Measurements from ENCODE around the gene BPIFB6.

BPIFB6 gene

DNA sequence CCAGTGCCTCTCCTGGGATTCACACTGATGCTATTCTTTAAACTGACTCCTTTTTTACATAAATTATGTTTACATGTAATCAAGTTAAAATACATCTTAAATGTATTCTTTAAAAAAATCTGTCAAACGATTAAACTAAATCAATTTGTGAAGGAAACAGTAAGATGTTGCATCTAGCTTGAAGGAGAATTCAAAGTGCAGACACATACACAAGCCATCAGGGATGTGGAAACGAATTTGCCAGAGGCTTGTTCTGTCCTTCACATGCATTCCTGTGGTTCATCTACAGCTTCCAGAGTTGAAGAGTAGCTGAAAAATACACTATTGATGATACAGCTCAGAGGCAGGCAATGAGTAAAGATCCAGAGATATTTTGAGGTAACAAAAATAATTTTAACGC, 15.0 kb downstream of the BPIFB6 start:
- Histone ChIP-seq H3K9me3 (ENCODE audit: control insufficient read depth, low read depth, low read length) (no peaks in the 10 kb centered on the region), H3K27ac (ENCODE audit: low read length) (no peak overlapping the region), H3K4me3 (ENCODE audit: low read length) (no peak overlapping the region), H3K4me1 (ENCODE audit: control insufficient read depth, low read depth, low read length) (no peaks in the 10 kb centered on the region), H3K36me3 (ENCODE audit: control insufficient read depth, low read depth, low read length) (no peaks in the 10 kb centered on the region), H3K9ac (ENCODE audit: low read length) (no peak overlapping the region), H3K27me3 (ENCODE audit: control insufficient read depth, insufficient read depth, low read length) (no peaks in the 10 kb centered on the region)

DNA sequence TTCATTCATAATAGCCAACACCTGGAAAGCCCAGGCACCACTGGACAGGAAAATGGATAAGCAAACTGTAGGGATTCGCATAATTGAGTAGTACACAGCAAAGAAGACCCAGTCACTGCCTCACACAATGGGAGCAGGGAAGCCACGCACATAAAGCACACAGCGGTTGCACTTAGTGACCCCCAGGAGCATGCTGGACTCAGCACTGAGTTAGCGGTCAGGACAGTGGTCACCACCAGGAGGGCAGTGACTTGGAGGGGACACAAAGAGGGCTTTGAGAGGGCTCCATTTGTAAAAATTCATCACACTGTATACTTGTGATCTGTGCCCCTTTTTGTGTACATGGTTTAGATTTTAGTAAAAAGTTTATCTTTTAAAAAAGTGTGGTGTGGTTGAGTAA, 19.9 kb downstream of the BPIFB6 start:
- Histone ChIP-seq H3K27ac (ENCODE audit: low read length) (no peak overlapping the region), H3K9me3 (ENCODE audit: control insufficient read depth, low read depth, low read length) (no peaks in the 10 kb centered on the region), H3K9ac (ENCODE audit: low read length) (no peak overlapping the region), H3K27me3 (ENCODE audit: control insufficient read depth, insufficient read depth, low read length) (no peaks in the 10 kb centered on the region), H3K4me3 (ENCODE audit: low read length) (no peak overlapping the region), H3K4me1 (ENCODE audit: control insufficient read depth, low read depth, low read length) (no peaks in the 10 kb centered on the region), H3K36me3 (ENCODE audit: control insufficient read depth, low read depth, low read length) (no peaks in the 10 kb centered on the region)

DNA sequence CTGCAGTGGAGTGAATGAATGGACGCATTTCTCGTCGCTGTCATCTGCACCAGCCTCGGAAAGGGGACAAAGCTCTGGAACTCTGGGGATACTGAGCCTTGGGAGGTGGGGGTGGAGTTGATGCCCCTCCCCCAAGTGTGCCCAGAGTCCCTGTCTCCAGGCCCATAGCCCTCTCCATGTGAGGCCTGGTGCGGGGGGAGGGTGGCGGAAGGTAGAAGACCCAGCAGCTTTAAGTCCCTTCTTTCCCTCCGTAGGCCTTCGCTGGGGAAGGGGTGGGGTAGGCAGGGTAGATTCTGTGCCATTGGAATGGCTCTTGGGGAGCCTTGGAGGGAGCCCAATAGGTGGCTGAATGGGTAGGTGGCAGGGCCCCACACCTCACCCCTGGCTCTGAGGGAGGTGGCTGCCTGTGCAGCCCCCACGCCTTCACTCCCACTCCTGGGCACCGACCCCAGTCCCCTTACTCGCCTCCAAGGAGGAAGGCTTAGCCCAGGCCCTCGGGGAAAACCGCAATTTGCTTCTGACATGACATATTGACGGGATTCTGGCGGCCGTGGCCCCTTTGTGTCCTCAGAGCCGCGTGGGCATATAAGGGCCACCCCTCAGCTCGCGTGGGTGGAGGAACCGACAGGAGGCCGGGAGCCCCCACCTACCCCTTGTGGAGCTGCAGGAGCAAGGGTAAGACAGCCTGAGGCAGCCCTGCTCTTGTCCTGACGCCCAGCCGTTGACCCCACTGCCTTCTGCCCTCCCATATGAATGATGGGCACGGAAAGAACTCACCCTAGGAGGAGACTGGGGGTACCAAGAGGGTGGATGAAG, 22.1 kb downstream of the BPIFB6 start, which contains the start of gene BPIFB3:
BPIFB3 (plus strand) TSS at position 613 of the 816 bp plus-strand sequence. CDS start 1,533 bp downstream, outside the sequence.
- H3K36me3 ChIP-seq (ENCODE audit: control insufficient read depth, low read depth, low read length): no peaks in the 10 kb centered on the region
- H3K27ac ChIP-seq (ENCODE audit: low read length): no peak within 1 kb of the TSS
- no peaks in the 10 kb centered on the region for H3K4me1 ChIP-seq (ENCODE audit: control insufficient read depth, low read depth, low read length)
- H3K27me3 ChIP-seq (ENCODE audit: control insufficient read depth, insufficient read depth, low read length): no peaks in the 10 kb centered on the region
- no peaks in the 10 kb centered on the region for H3K9me3 ChIP-seq (ENCODE audit: control insufficient read depth, low read depth, low read length)
- H3K9ac ChIP-seq (ENCODE audit: low read length): no peak within 1 kb of the TSS
- no peak within 1 kb of the TSS for H3K4me3 ChIP-seq (ENCODE audit: low read length)

DNA sequence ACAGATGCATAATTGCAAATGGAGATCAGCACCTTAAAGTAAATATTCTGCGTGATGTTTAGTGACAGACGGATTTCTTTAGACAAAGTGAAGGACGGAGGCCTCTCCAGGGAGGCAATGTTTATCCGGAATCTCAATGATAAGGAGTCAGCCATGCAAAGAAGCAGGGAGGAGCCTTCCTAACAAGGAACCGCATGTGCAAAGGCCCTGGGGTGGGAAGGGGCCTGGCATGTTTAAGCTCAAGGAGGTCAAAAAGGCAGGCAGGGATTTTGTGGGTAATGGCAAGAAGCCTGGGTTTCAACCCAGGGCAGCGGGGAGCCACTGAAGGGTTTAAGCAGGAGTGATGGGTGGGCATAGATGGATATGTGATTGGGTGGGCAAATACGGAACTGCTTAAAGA, 22.9 kb downstream of the BPIFB6 start:
- Histone ChIP-seq H3K4me3 (ENCODE audit: low read length) (no peak overlapping the region), H3K27me3 (ENCODE audit: control insufficient read depth, insufficient read depth, low read length) (no peaks in the 10 kb centered on the region), H3K36me3 (ENCODE audit: control insufficient read depth, low read depth, low read length) (no peaks in the 10 kb centered on the region), H3K4me1 (ENCODE audit: control insufficient read depth, low read depth, low read length) (no peaks in the 10 kb centered on the region), H3K9me3 (ENCODE audit: control insufficient read depth, low read depth, low read length) (no peaks in the 10 kb centered on the region), H3K27ac (ENCODE audit: low read length) (no peak overlapping the region), H3K9ac (ENCODE audit: low read length) (no peak overlapping the region)

DNA sequence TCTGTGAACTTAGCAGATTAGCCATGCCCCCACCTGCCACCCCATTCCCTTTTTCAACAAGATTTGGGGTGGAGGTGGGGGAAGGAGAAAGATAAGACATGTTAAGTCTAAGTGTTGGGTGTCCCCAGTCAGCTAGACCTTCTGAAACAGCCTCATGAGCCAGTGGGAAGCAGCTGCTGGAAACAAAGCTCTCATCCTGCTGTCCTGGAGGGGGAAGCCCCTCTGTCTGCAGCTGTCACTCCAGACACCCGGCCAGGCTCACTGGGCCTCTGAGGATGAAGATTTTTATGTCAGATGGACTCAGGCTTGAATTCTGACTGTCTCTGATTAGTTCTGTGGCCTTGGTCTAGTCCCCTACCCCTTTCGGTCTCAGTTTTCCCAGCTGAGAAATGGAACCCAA, 23.3 kb downstream of the BPIFB6 start:
- Histone ChIP-seq H3K9me3 (ENCODE audit: control insufficient read depth, low read depth, low read length) (no peaks in the 10 kb centered on the region), H3K4me3 (ENCODE audit: low read length) (no peak overlapping the region), H3K36me3 (ENCODE audit: control insufficient read depth, low read depth, low read length) (no peaks in the 10 kb centered on the region), H3K9ac (ENCODE audit: low read length) (no peak overlapping the region), H3K27ac (ENCODE audit: low read length) (no peak overlapping the region), H3K27me3 (ENCODE audit: control insufficient read depth, insufficient read depth, low read length) (no peaks in the 10 kb centered on the region), H3K4me1 (ENCODE audit: control insufficient read depth, low read depth, low read length) (no peaks in the 10 kb centered on the region)

DNA sequence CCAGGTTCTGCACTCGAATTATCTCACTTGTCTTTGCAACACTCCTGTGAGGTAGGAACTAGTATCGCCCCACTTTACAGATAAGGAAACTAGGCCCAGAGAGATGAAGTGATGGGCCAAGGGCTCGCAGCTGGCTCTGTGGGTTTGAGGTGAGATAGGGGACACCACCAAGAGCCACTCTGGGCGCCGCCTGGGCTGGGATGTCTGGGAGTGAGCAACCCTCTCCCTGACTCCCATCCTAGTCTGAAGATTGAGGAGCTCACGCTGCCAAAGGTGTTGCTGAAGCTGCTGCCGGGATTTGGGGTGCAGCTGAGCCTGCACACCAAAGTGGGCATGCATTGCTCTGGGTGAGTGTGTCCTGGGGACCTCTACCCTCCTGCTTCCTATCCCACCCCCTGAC, 27.7 kb downstream of the BPIFB6 start:
- no peaks in the 10 kb centered on the region for H3K4me1 ChIP-seq (ENCODE audit: control insufficient read depth, low read depth, low read length)
- H3K4me3 ChIP-seq (ENCODE audit: low read length): no peak overlapping the region
- H3K27me3 ChIP-seq (ENCODE audit: control insufficient read depth, insufficient read depth, low read length): no peaks in the 10 kb centered on the region
- H3K36me3 ChIP-seq (ENCODE audit: control insufficient read depth, low read depth, low read length): no peaks in the 10 kb centered on the region
- no peaks in the 10 kb centered on the region for H3K9me3 ChIP-seq (ENCODE audit: control insufficient read depth, low read depth, low read length)
- no peak overlapping the region for H3K9ac ChIP-seq (ENCODE audit: low read length)
- no peak overlapping the region for H3K27ac ChIP-seq (ENCODE audit: low read length)

DNA sequence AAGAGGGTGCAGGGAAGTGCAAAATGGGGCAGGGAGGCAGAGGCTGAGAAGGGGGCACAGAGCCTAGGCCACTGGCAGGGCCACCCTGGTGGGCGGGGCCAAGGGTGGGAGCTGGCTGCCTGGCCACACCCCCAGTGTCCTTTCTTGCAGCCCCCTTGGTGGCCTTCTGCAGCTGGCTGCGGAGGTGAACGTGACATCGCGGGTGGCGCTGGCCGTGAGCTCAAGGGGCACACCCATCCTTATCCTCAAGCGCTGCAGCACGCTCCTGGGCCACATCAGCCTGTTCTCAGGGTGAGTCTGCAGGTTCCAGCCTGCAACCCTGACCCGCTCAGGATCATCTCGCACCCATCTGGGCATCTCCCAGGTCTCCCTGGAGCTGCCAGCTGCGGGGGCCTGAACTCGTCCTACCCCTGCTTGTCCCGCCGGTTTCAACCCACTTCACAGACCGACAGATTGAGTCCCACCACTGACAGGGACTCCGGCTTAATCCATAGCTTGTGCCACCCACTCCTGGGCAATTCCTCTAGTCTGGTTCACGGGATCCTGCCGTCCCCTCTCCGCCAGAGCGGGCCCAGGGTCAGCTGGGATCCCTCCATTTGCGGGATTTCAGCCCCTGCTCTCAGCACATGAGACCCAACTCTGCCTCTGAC, 28.4 kb downstream of the BPIFB6 start:
- no peak overlapping the region for H3K9ac ChIP-seq (ENCODE audit: low read length)
- no peak overlapping the region for H3K27ac ChIP-seq (ENCODE audit: low read length)
- no peaks in the 10 kb centered on the region for H3K4me1 ChIP-seq (ENCODE audit: control insufficient read depth, low read depth, low read length)
- H3K36me3 ChIP-seq (ENCODE audit: control insufficient read depth, low read depth, low read length): no peaks in the 10 kb centered on the region
- H3K4me3 ChIP-seq (ENCODE audit: low read length): no peak overlapping the region
- no peaks in the 10 kb centered on the region for H3K9me3 ChIP-seq (ENCODE audit: control insufficient read depth, low read depth, low read length)
- no peaks in the 10 kb centered on the region for H3K27me3 ChIP-seq (ENCODE audit: control insufficient read depth, insufficient read depth, low read length)

DNA sequence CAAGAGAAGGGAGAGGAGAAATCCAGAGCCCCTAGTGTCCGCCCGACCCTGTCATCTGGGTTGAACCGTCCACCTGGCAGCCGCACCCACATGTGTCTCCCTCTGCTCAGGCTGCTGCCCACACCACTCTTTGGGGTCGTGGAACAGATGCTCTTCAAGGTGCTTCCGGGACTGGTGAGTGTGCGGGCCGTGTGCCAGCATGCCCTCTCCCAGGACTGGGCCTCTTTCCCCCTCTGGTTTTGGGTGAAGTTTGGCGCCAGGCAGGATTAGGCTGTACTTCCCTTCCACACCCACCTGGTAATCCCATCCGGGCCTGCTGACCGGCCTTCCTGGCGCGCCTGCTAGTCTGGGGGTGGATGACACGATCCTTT, 30.2 kb downstream of the BPIFB6 start:
- Histone ChIP-seq H3K9me3 (ENCODE audit: control insufficient read depth, low read depth, low read length) (no peaks in the 10 kb centered on the region), H3K27ac (ENCODE audit: low read length) (no peak overlapping the region), H3K9ac (ENCODE audit: low read length) (no peak overlapping the region), H3K36me3 (ENCODE audit: control insufficient read depth, low read depth, low read length) (no peaks in the 10 kb centered on the region), H3K27me3 (ENCODE audit: control insufficient read depth, insufficient read depth, low read length) (no peaks in the 10 kb centered on the region), H3K4me3 (ENCODE audit: low read length) (no peak overlapping the region), H3K4me1 (ENCODE audit: control insufficient read depth, low read depth, low read length) (no peaks in the 10 kb centered on the region)

DNA sequence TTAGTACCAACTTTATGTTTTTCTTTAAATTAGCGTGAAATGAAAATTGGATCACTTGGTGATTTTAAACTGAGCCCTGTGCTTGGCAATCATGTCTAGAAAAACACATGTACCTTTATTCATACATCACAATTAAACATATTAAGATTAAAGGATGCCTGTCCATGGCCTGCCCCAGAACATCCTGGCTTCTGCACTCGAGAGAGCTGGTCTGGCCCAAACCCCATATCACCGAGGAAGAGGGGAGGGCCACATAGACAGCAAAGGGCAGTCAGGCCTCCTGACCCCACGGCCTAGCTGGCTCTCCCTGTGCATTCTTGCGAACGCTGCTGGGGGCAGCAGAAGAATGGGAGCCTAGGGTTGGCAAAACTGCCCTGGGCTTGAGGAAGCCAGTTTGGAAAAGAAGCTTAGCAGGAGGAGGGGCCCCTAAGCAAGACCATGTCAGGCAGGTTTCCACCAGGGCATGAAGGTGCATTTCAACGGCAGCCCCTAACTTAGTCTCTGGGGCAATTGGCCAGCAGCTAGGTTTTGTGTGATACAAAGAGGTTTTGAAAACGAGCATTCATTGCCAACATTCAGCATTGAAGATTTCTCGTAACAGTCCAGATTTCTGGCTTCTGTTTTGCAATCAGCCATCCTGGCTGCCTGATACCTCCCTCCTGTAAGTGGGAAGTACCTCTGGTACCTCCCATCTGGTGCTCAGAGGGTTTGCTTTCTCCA, 30.8 kb downstream of the BPIFB6 start:
- no peaks in the 10 kb centered on the region for H3K36me3 ChIP-seq (ENCODE audit: control insufficient read depth, low read depth, low read length)
- no peaks in the 10 kb centered on the region for H3K9me3 ChIP-seq (ENCODE audit: control insufficient read depth, low read depth, low read length)
- H3K27ac ChIP-seq (ENCODE audit: low read length): no peak overlapping the region
- no peak overlapping the region for H3K4me3 ChIP-seq (ENCODE audit: low read length)
- H3K9ac ChIP-seq (ENCODE audit: low read length): no peak overlapping the region
- no peaks in the 10 kb centered on the region for H3K27me3 ChIP-seq (ENCODE audit: control insufficient read depth, insufficient read depth, low read length)
- H3K4me1 ChIP-seq (ENCODE audit: control insufficient read depth, low read depth, low read length): no peaks in the 10 kb centered on the region

DNA sequence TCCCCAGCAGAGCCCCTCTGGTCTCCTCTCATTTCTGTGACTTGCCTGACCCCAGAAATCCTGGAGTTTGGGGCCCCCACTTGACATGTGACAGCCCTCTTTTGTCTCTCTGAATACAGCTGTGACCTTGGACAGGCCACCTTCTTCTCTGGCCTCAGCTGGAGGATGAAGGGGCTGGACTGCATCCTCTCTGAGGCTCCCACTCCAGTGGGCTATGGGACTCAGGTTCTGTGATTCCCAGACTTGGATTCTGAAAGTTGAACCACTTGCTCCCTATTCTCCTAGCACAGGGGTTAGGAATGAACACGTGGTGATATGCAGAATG, 31.3 kb downstream of the BPIFB6 start:
- no peaks in the 10 kb centered on the region for H3K9me3 ChIP-seq (ENCODE audit: control insufficient read depth, low read depth, low read length)
- H3K4me3 ChIP-seq (ENCODE audit: low read length): no peak overlapping the region
- no peaks in the 10 kb centered on the region for H3K36me3 ChIP-seq (ENCODE audit: control insufficient read depth, low read depth, low read length)
- no peaks in the 10 kb centered on the region for H3K4me1 ChIP-seq (ENCODE audit: control insufficient read depth, low read depth, low read length)
- H3K9ac ChIP-seq (ENCODE audit: low read length): no peak overlapping the region
- no peaks in the 10 kb centered on the region for H3K27me3 ChIP-seq (ENCODE audit: control insufficient read depth, insufficient read depth, low read length)
- H3K27ac ChIP-seq (ENCODE audit: low read length): no peak overlapping the region

DNA sequence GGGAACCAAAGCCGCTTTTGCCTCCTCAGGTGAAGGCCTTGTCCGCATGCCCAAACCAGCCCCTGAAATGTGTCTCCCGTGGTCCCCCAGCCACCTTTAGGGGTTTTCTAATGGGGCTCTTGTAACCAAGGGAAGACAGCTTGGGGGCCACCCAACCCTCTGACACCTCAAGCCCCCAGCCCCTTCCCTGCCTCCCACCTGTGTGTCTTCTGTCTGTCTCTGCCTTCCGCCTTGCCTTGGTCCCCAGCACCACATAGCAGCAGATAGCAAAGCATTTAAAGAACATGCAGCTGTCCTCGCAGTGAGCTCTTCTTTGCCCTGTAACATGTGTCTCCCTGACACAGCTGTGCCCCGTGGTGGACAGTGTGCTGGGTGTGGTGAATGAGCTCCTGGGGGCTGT, 31.8 kb downstream of the BPIFB6 start:
- H3K36me3 ChIP-seq (ENCODE audit: control insufficient read depth, low read depth, low read length): no peaks in the 10 kb centered on the region
- H3K27me3 ChIP-seq (ENCODE audit: control insufficient read depth, insufficient read depth, low read length): no peaks in the 10 kb centered on the region
- no peak overlapping the region for H3K4me3 ChIP-seq (ENCODE audit: low read length)
- no peaks in the 10 kb centered on the region for H3K4me1 ChIP-seq (ENCODE audit: control insufficient read depth, low read depth, low read length)
- H3K9ac ChIP-seq (ENCODE audit: low read length): no peak overlapping the region
- H3K27ac ChIP-seq (ENCODE audit: low read length): no peak overlapping the region
- H3K9me3 ChIP-seq (ENCODE audit: control insufficient read depth, low read depth, low read length): no peaks in the 10 kb centered on the region
